Loucy (cell line): Measurements from ENCODE around the gene GMPPB.

Experiments
- H2AFZ ChIP-seq: fragments of 200-600 bp; sonication (generic); 2 replicates; pipeline ENCODE4 v1.6.0; 2016; ENCODE audit warnings: antibody characterized with exemption, mild to moderate bottlenecking, low read length, moderate library complexity
- H3F3A ChIP-seq: fragments of 200-600 bp; 2 replicates; pipeline ENCODE4 v1.6.0; 2016; ENCODE audit warnings: antibody characterized with exemption, low read depth, mild to moderate bottlenecking
- H3K27me3 ChIP-seq: fragments of 200-600 bp; sonication (generic); 2 replicates; pipeline ENCODE4 v1.6.1; 2014; ENCODE audit warnings: low read length, mild to moderate bottlenecking; ENCODE audit not compliant: insufficient read depth, poor library complexity, severe bottlenecking
- H3K36me3 ChIP-seq: fragments of 200-600 bp; sonication (generic); 2 replicates; pipeline ENCODE4 v1.6.1; 2016; ENCODE audit warnings: low read length; ENCODE audit not compliant: insufficient read depth
- H3K4me1 ChIP-seq: fragments of 200-600 bp; sonication (generic); 2 replicates; pipeline ENCODE4 v1.5.1; 2014; ENCODE audit warnings: low read length, mild to moderate bottlenecking; ENCODE audit not compliant: insufficient read depth, poor library complexity, severe bottlenecking
- H3K4me2 ChIP-seq: fragments of 200-600 bp; sonication (generic); 2 replicates; pipeline ENCODE4 v1.6.0; 2014; ENCODE audit warnings: antibody characterized with exemption, low read length, low read depth, mild to moderate bottlenecking; ENCODE audit not compliant: poor library complexity, severe bottlenecking
- H3K4me3 ChIP-seq: fragments of 200-600 bp; sonication (generic); 2 replicates; pipeline ENCODE4 v1.5.1; 2014; ENCODE audit warnings: low read length, mild to moderate bottlenecking, mixed read lengths; ENCODE audit not compliant: poor library complexity, severe bottlenecking
- H3K79me2 ChIP-seq: fragments of 200-600 bp; sonication (generic); 2 replicates; pipeline ENCODE4 v1.6.1; 2014; ENCODE audit warnings: low read length; ENCODE audit not compliant: insufficient read depth
- H3K9ac ChIP-seq: fragments of 200-600 bp; sonication (generic); 2 replicates; pipeline ENCODE4 v1.6.0; 2014; ENCODE audit warnings: mild to moderate bottlenecking, low read depth, low read length, moderate library complexity; ENCODE audit not compliant: poor library complexity, severe bottlenecking
- H3K9me2 ChIP-seq: fragments of 200-600 bp; sonication (generic); replicated peaks from 2 replicates; pipeline ENCODE4 v1.6.1; 2016; ENCODE audit warnings: low read depth, low read length, mixed read lengths
- H3K9me3 ChIP-seq: fragments of 200-600 bp; sonication (generic); 2 replicates; pipeline ENCODE4 v1.6.1; 2014; ENCODE audit warnings: mild to moderate bottlenecking, antibody characterized with exemption, low read length, low read depth; ENCODE audit not compliant: insufficient read depth
- H4K20me1 ChIP-seq: fragments of 200-600 bp; sonication (generic); 2 replicates; pipeline ENCODE4 v1.6.0; 2014; ENCODE audit warnings: antibody characterized with exemption, low read length, mild to moderate bottlenecking; ENCODE audit not compliant: insufficient read depth, poor library complexity, severe bottlenecking
- CTCF ChIP-seq: fragments of 200-600 bp; sonication (generic); conservative IDR thresholded peaks from 2 replicates; pipeline ENCODE4 v1.5.1; 2014; ENCODE audit warnings: mild to moderate bottlenecking, antibody characterized with exemption, low read length
- EZH2phosphoT487 ChIP-seq: fragments of 200-600 bp; IDR thresholded peaks from 2 replicates; pipeline ENCODE4 v1.6.1; 2018; ENCODE audit warnings: antibody characterized with exemption, mild to moderate bottlenecking, moderate library complexity, borderline replicate concordance

Gene GMPPB

GRCh38 chr3:49704629-49705028 is 19.1 kb downstream of the GMPPB start:
- H3K9ac ChIP-seq: no peak overlapping the region

GRCh38 chr3:49703956-49704355 is 19.8 kb downstream of the GMPPB start:
- TF ChIP-seq EZH2phosphoT487 (no peak), CTCF (no peak)
- no peaks in the 10 kb centered on the region for H4K20me1 ChIP-seq
- H3K27me3 ChIP-seq: no peaks in the 10 kb centered on the region
- H3K36me3 ChIP-seq: no peaks in the 10 kb centered on the region; the same call in 1 of the 2 replicates
- no peaks in the 10 kb centered on the region for H3K79me2 ChIP-seq
- H3F3A ChIP-seq: no peaks in the 10 kb centered on the region
- no peaks in the 10 kb centered on the region for H3K9me2 ChIP-seq
- no peak overlapping the region for H2AFZ ChIP-seq
- H3K9me3 ChIP-seq: no peaks in the 10 kb centered on the region
- H3K4me1 ChIP-seq: peaks cover 8% of the 10 kb centered on the region
- no peak overlapping the region for H3K4me2 ChIP-seq
- H3K9ac ChIP-seq: no peak overlapping the region
- no peak overlapping the region for H3K4me3 ChIP-seq

More at GRCh38 chr3:49704629-49705028, 19.1 kb downstream of the GMPPB start:
- no peak overlapping the region for H2AFZ ChIP-seq
- no peaks in the 10 kb centered on the region; the same call in 1 of the 2 replicates for H3K36me3 ChIP-seq
- no peaks in the 10 kb centered on the region for H3K27me3 ChIP-seq
- H4K20me1 ChIP-seq: no peaks in the 10 kb centered on the region
- no peak overlapping the region for H3K4me2 ChIP-seq
- peaks cover under 1% of the 10 kb centered on the region; the same call in 1 of the 2 replicates for H3K79me2 ChIP-seq
- TF ChIP-seq CTCF (no peak), EZH2phosphoT487 (no peak)
- H3K4me1 ChIP-seq: peaks cover 8% of the 10 kb centered on the region
- H3K4me3 ChIP-seq: no peak overlapping the region
- H3K9me3 ChIP-seq: no peaks in the 10 kb centered on the region
- H3K9me2 ChIP-seq: no peaks in the 10 kb centered on the region
- no peaks in the 10 kb centered on the region for H3F3A ChIP-seq

GRCh38 chr3:49703443-49703927 is 20.3 kb downstream of the GMPPB start:
- H3K36me3 ChIP-seq: no peaks in the 10 kb centered on the region; the same call in 1 of the 2 replicates

More at GRCh38 chr3:49703443-49703927, 20.3 kb downstream of the GMPPB start:
- Histone ChIP-seq H4K20me1 (no peaks in the 10 kb centered on the region), H3K4me2 (no peak overlapping the region), H3K27me3 (no peaks in the 10 kb centered on the region), H3K79me2 (no peaks in the 10 kb centered on the region), H3F3A (no peaks in the 10 kb centered on the region), H3K4me3 (no peak overlapping the region), H3K9me3 (no peaks in the 10 kb centered on the region), H3K9ac (no peak overlapping the region), H2AFZ (no peak overlapping the region), H3K4me1 (peaks cover 8% of the 10 kb centered on the region), H3K9me2 (no peaks in the 10 kb centered on the region)
- TF ChIP-seq CTCF (peak; percentile 81), EZH2phosphoT487 (no peak)
